Measurements from ENCODE around the gene RPS24.

RPS24 gene

GRCh38 chr10:78028438-78029268 lies 5.0 kb upstream of the RPS24 start:
- no peak for DNase-seq

- peak; percentile 96 for DNase-seq
Observed at GRCh38 chr10:78029269-78030226, 4.1 kb upstream of the RPS24 start, which contains the start of gene POLR3A. Gene POLR3A, minus strand, starts transcription at chr10:78029515. Its CDS starts 108 bp downstream, at chr10:78029407.

GRCh38 chr10:78033387-78033636 lies 351 bp upstream of the RPS24 start:
- no peak for DNase-seq

- no peak for DNase-seq
Observed at GRCh38 chr10:78035025-78035424, 1.4 kb downstream of the RPS24 start.

GRCh38 chr10:78035437-78035836 lies 1.8 kb downstream of the RPS24 start:
- no peak for DNase-seq

- DNase-seq = no peak
Observed at GRCh38 chr10:78035933-78036583, 2.4 kb downstream of the RPS24 start.

GRCh38 chr10:78038105-78038504 lies 4.4 kb downstream of the RPS24 start:
- no peak for DNase-seq

- DNase-seq = no peak
Observed at GRCh38 chr10:78038791-78039547, 5.3 kb downstream of the RPS24 start.

GRCh38 chr10:78039743-78040142 lies 6.1 kb downstream of the RPS24 start:
- no peak for DNase-seq

GRCh38 chr10:78041170-78042057 lies 7.8 kb downstream of the RPS24 start:
- no peak for DNase-seq

- no peak for DNase-seq
Observed at GRCh38 chr10:78042058-78042751, 8.5 kb downstream of the RPS24 start.

GRCh38 chr10:78042752-78043104 lies 9.1 kb downstream of the RPS24 start:
- no peak for DNase-seq

- DNase-seq = no peak
Observed at GRCh38 chr10:78044179-78044578, 10.5 kb downstream of the RPS24 start.

GRCh38 chr10:78044699-78045098 lies 11.0 kb downstream of the RPS24 start:
- no peak for DNase-seq

- no peak for DNase-seq
Observed at GRCh38 chr10:78045237-78045636, 11.6 kb downstream of the RPS24 start.

GRCh38 chr10:78045856-78046255 lies 12.2 kb downstream of the RPS24 start:
- DNase-seq = no peak

GRCh38 chr10:78046711-78047269 lies 13.1 kb downstream of the RPS24 start:
- DNase-seq = no peak

GRCh38 chr10:78047314-78047891 lies 13.7 kb downstream of the RPS24 start:
- peak; percentile 84 for DNase-seq

- DNase-seq = no peak
Observed at GRCh38 chr10:78049851-78050250, 16.2 kb downstream of the RPS24 start.

- no peak for DNase-seq
Observed at GRCh38 chr10:78053211-78053868, 19.7 kb downstream of the RPS24 start.

All from DMS153 (cell line).